ENCODE measurements around the gene KCTD20.
"Not testable (repeated sequence)": the region's sequence is repeated elsewhere in the genome, so short reads cannot be mapped to it uniquely, and the experiment has no call there.

KCTD20 gene

DNA sequence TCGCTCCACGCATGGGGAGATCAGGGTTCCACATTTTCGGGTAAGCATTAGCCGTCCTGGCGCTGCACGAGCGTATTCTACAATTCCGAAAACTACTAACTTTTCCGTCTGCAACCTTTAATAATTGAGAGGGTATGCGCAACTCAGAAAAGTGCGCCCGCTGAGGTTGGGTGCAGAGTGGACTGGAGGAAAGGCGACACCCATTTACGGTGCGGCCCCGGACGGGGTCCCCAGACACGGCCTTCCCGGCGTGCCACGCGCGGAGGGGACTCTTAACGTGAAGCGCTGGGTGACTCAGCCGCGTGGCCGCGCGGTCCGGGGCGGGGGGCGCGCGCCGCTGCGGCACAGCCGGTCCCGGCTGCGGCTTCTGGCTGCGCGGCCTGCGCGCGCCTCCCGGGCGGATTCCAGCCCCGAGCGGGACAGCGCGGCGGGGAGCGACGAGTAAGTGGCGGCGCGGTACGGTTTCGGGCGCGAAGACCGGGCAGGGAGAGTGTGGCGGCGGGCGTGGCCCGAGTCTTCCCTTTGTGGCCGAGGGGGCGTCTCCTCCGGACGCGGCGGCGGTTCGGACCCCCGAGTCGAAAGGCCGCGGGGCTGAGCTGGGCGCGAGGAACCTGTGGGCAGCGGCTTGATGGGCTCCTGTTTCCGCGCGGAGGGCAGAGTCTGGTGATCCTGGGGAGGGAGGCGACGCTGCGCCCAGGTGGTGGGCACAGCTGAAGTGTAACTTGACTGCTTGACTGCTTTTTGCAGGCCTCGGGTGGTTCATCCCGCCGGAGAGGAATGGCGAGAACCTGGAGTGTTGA lies at the start of gene KCTD20, which contains the start of gene PXT1:
Gene KCTD20, plus strand, starts transcription at position 330 of the 800 bp plus-strand sequence. CDS start 27,098 bp downstream, outside the sequence.
Gene PXT1, minus strand, starts transcription at position 184 of the 800 bp plus-strand sequence. CDS start 16,772 bp downstream, outside the sequence.
- peak; percentile 66 to 70 for DNase-seq (ENCODE audit: low read depth in 2 of 2)

- DNase-seq (ENCODE audit: low read depth in 2 of 2) = no peak
These were observed 42.8 kb upstream of the KCTD20 start for GRCh38 chr6:36399970-36400369.

DNA sequence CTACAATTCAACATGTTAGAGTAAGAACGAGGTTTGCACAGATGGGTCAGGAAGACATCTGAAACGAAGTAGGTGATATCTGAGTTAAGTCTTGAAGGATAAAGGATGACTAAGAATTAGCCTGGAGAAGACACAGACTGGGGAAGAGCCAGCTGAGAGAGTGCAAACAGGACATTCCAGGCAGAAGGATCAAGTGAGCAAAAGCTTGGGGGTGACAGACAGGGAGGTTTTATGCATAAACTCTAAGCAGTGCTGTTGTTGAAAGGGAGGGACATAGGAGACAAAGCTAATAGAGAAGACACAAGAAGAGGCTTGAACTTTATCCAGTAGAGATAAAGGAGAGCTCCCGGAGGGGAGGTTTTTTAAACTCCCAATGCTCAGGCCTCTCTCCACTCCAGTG lies 40.3 kb upstream of the KCTD20 start:
- DNase-seq (ENCODE audit: low read depth in 2 of 2) = no peak

GRCh38 chr6:36404164-36404563 lies 38.6 kb upstream of the KCTD20 start:
- no peak for DNase-seq (ENCODE audit: low read depth in 2 of 2)

DNA sequence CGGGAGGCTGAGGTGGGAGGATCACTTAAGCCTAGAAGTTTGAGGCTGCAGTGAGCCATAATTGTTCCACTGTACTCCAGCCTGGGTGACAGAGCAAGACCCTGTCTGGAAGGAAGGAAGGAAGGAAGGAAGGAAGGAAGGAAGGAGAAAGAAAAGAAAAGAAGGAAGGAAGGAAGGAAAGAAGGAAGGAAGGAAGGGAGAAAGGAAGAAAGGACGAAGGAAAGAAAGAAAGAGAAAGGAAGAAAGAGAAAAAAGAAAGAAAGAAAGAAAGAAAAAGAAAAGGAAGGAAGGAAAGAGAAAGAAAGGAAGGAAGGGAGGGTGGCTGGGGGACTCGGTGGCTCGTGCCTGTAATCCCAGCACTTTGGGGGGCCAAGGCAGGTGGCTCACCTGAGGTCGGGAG lies 33.1 kb upstream of the KCTD20 start:
- DNase-seq (ENCODE audit: low read depth in 2 of 2) = not testable (repeated sequence)

DNA sequence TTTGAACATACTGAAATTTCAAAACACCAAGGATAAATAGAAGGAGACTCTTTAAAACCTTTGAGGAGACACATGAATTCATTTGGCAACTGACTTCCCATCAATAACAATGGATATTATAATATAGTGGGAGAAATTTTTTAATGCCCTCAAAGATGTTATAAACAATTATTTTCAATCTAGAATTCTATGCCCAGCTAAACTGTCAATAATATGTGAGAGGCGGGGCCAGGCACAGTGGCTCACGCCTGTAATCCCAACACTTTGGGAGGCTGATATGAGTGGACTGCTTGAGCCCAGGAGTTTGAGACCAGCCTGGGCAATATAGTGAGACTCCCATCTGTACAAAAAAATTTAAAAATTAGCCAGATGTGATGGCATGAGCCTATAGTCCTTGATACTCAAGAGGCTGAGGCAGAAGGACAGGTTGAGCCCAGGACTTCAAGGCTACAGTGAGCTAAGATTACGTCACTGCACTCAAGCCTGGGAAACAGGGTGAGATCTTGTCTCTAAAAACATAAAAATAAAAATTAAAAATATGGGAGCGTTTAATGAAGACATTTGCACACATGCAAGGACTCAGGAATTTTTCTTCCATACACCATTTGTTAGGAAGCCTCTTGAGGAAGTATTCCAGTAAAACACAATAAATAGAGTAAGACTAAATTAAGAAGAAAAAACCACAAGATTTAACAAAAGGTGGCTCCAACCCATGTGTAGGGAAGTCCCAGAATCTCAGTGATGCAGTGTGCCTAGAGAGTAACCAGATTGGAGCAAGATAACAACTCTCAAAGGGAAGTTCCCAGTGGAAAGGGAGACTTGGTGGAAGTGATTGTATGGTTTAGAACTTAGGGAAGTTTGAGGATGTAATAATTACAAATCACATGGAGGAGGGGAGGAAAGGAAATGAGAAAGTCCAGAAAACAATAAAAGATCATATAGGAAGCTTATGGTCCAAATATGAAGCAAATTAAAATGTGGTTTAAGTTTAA lies 29.0 kb upstream of the KCTD20 start:
- no peak for DNase-seq (ENCODE audit: low read depth in 2 of 2)

DNA sequence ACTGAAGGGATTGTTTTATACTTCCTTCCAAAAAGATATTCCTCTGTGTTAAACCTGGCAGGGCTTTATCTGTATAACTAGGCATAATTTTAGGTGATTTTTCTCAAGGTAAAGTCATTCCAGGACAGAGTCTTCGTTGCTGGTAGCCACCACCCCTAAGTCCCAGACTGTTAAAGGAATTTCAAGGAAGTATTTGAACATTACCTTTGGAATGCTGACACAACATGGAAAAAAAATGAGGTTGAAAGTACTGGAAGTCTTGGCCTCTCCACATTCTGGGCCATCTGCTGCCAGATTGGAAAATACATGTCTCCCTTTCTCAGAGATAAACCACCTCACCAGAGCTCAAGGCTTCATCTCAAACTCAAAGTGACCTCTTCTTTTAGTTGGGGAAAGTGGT lies 28.3 kb upstream of the KCTD20 start:
- DNase-seq (ENCODE audit: low read depth in 2 of 2) = no peak

GRCh38 chr6:36418558-36418957 lies 24.2 kb upstream of the KCTD20 start:
- no peak for DNase-seq (ENCODE audit: low read depth in 2 of 2)

DNA sequence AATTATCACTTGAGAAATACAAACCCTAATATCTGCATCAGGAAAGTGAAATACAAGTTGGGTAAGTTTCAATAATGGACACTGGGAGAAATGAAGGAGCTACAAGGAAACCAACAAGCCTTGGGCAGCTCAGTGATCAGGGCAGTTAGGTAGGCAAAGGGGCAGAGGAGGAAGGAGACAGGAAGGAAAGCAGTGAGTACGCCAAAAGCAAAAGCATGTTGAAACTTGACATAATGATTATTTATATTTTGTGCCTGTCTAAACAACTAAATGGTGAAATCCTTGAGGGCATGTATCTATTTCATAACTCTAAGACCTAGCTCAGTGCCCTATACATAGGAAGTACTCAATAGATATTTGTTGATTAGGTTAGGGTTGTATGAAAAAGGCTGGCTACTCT lies 23.5 kb upstream of the KCTD20 start:
- DNase-seq (ENCODE audit: low read depth in 2 of 2) = no peak

DNA sequence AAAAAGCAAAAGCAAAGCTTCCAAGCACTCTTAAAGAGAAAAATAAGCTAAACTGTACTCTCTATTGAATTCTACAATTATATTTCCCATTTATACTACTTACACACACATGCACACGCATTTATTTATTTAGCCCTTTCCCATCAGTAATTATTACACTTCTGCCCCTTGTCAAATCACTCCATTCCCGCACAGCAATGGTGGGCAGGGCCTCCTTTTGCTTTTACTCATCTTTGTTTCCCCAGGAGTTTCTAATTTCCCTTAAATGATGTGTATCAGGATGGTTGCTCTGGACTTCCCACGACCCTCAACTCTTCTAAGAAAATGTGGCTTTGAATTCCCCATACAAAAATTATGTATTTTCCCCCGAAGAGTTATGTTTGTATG lies 20.1 kb upstream of the KCTD20 start:
- DNase-seq (ENCODE audit: low read depth in 2 of 2) = no peak

GRCh38 chr6:36423101-36423824 lies 19.5 kb upstream of the KCTD20 start:
- DNase-seq (ENCODE audit: low read depth in 2 of 2) = peak; percentile 95 to 97

- no peak for DNase-seq (ENCODE audit: low read depth in 2 of 2)
These were observed 16.2 kb upstream of the KCTD20 start for GRCh38 chr6:36426622-36427021.

DNA sequence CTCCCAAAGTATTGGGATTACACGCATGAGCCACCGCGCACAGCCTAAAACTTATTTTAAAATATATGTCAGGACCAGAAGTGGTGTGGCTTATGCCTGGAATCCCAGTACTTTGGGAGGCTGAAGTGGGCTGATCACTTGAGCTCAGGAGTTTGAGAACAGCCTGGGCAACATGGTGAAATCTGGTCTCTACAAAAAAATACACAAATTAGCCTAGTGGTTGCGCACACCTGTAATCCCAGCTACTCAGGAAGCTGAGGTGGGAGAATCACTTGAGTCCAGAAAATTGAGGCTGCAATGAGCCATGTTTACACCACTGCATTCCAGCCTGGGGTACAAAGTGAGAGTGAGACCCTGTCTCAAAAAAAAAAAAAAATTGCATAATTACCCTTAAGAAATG lies 13.9 kb upstream of the KCTD20 start:
- DNase-seq (ENCODE audit: low read depth in 2 of 2) = no peak

GRCh38 chr6:36430351-36430750 lies 12.4 kb upstream of the KCTD20 start:
- no peak for DNase-seq (ENCODE audit: low read depth in 2 of 2)

DNA sequence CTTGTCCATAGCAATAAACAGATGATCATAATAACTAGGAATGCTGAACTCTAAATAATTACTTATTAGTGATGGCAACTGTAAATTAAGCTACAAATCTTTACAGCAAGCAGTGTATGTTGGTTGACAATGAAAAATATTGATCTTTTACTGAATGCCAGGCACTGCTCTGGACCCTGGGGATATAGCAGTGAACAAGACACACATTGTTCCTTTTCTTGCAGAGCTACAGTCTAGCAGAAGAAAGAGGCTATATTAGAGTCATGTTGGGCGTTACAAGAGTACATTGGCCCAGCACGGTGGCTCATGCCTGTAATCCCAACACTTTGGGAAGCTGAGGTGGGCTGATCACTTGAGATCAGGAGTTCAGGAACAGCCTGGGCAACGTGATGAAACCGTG lies 11.6 kb upstream of the KCTD20 start:
- no peak for DNase-seq (ENCODE audit: low read depth in 2 of 2)

- DNase-seq (ENCODE audit: low read depth in 2 of 2) = no peak
These were observed 10.6 kb upstream of the KCTD20 start for GRCh38 chr6:36432151-36432671.

DNA sequence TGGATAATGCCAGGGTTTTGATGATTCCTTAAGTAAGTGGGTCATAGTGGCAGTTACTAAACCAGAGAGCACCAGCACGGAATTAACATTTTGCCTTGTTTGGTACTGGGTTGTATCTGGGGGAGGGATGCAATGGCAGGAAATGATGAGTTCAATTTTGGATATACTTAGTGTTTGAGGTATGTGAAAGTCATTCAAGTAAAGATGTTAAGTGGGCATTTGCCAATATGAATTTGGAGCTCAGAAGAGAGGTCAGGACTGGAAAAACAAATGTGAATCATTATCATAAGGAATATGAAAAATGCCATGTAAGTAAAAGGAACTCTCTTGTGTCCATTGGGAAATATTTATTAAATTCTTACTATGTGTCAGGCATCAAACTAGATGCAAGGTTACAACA lies 6.3 kb upstream of the KCTD20 start:
- no peak for DNase-seq (ENCODE audit: low read depth in 2 of 2)

- DNase-seq (ENCODE audit: low read depth in 2 of 2) = peak; percentile 44 to 61
These were observed 1.4 kb upstream of the KCTD20 start for GRCh38 chr6:36441307-36441894.

- DNase-seq (ENCODE audit: low read depth in 2 of 2) = no peak
These were observed 613 bp upstream of the KCTD20 start for GRCh38 chr6:36442103-36442670.

- no peak for DNase-seq (ENCODE audit: low read depth in 2 of 2)
These were observed 950 bp downstream of the KCTD20 start for GRCh38 chr6:36443471-36444428.
